ENCODE data around the gene PRKX.
"Not testable (repeated sequence)": the region's sequence is repeated elsewhere in the genome, so short reads cannot be mapped to it uniquely, and the experiment has no call there.

GRCh38 chrX:3736536-3736935 lies 23.1 kb upstream of the PRKX start:
- TF ChIP-seq CTCF (conservative IDR thresholded peaks at IDR 0.05); ZFX (IDR thresholded peaks at IDR 0.05): not testable (repeated sequence)

Data from C4-2B (cell line).